HCT116 (cell line): Measurements from ENCODE around the gene WNT7B. TPM values are rescaled to one million over a fixed set of nuclear protein-coding genes. Genes with fewer than 3 reads are reported as not detected.

Experiments used
- ATAC-seq: fragments of 200-7000 bp; cut with Tn5 transposase; 2 replicates; pipeline ENCODE4 v1.9.1; 2020; ENCODE audit warnings: mild to moderate bottlenecking, moderate library complexity
- BruUV-seq: library from RNA; stranded (reverse); fragments of 400-500 nt; replicated peaks from 2 replicates; lab custom pipeline; 2021; lab: Mats Ljungman, UMichigan
- CTCF ChIA-PET: fragments of 300-600 bp; sonication (Branson Sonifier 250); formaldehyde crosslinking; loops from one replicate; lab custom pipeline; 2021; ENCODE audit warnings: antibody characterized with exemption; lab: Charles Lee
- POLR2A ChIA-PET: fragments of 300-600, 350-600 bp; sonication (Branson Sonifier 250); formaldehyde crosslinking; loops from one replicate; lab custom pipeline; 2021; ENCODE audit warnings: antibody characterized with exemption; lab: Charles Lee
- RAD21 ChIA-PET, 2 experiments: fragments of 300-600 bp; sonication (Branson Sonifier 250); formaldehyde crosslinking; loops; one replicate each; lab custom pipeline; 2023; ENCODE audit warnings: low total read pairs in 2 of 2; ENCODE audit not compliant: uncharacterized antibody in 2 of 2, unreplicated experiment in 2 of 2, low non-redundant PET in 1 of 2; lab: Charles Lee
- DNase-seq: peaks from one replicate; pipeline ENCODE4 v3.0.0-alpha.2; 2010; ENCODE audit warnings: low read depth, low spot score
- H2AFZ ChIP-seq: fragments of 200-600 bp; shearing (Covaris generic), sonication (generic); 2 replicates; pipeline ENCODE4 v1.6.1; 2017; ENCODE audit warnings: low read depth, mixed run types, mixed read lengths, antibody characterized with exemption, low read length; ENCODE audit not compliant: poor library complexity, severe bottlenecking
- H3K27ac ChIP-seq: 2 replicates; pipeline ENCODE4 v1.5.1; 2012; ENCODE audit warnings: low read depth, low read length
- H3K27me3 ChIP-seq: fragments of 200-600 bp; sonication (generic); 2 replicates; pipeline ENCODE4 v1.6.1; 2016; ENCODE audit warnings: mixed run types, low read length, mixed read lengths; ENCODE audit not compliant: insufficient read depth
- H3K36me3 ChIP-seq, 2 experiments: fragments of 200-500 bp in 1 of 2; fragments of 200-600 bp in 1 of 2; sonication (Bioruptor generic) in 1 of 2; sonication (generic) in 1 of 2; 2 replicates each; pipeline versions ENCODE4 v1.5.1 to v1.6.1; 2014 to 2016; ENCODE audit warnings: low read length in 2 of 2, inconsistent platforms in 1 of 2, mixed read lengths in 1 of 2, mixed run types in 1 of 2; ENCODE audit not compliant: insufficient read depth in 2 of 2, control insufficient read depth in 1 of 2
- H3K4me1 ChIP-seq, 2 experiments: fragments of 200-600 bp in 1 of 2; sonication (generic) in 1 of 2; 2 replicates each; pipeline versions ENCODE4 v1.5.1 to v1.6.1; 2012 to 2017; ENCODE audit warnings: low read length in 2 of 2, inconsistent platforms in 1 of 2, mild to moderate bottlenecking in 1 of 2, mixed read lengths in 1 of 2, mixed run types in 1 of 2, moderate library complexity in 1 of 2; ENCODE audit not compliant: insufficient read depth in 2 of 2, control insufficient read depth in 1 of 2
- H3K4me2 ChIP-seq: fragments of 200-600 bp; sonication (generic); 2 replicates; pipeline ENCODE4 v1.6.1; 2017; ENCODE audit warnings: mixed run types, low read length, mixed read lengths
- H3K4me3 ChIP-seq, 2 experiments: fragments of 200-600 bp in 1 of 2; sonication (generic) in 1 of 2; replicated peaks in 1 of 2; 2 replicates each; pipeline ENCODE4 v1.5.1; 2011 to 2016; ENCODE audit warnings: low read length in 2 of 2, control low read depth in 1 of 2, low read depth in 1 of 2, mild to moderate bottlenecking in 1 of 2, mixed read lengths in 1 of 2, mixed run types in 1 of 2
- H3K79me2 ChIP-seq: fragments of 200-600 bp; sonication (generic); 2 replicates; pipeline ENCODE4 v1.6.1; 2017; ENCODE audit warnings: mild to moderate bottlenecking, mixed run types, low read length, moderate library complexity, mixed read lengths; ENCODE audit not compliant: insufficient read depth
- H3K9ac ChIP-seq: fragments of 200-600 bp; sonication (generic); 2 replicates; pipeline ENCODE4 v1.6.1; 2016; ENCODE audit warnings: low read length, mixed read lengths
- H3K9me2 ChIP-seq: fragments of 200-600 bp; sonication (generic), shearing (Covaris generic); 2 replicates; pipeline ENCODE4 v1.6.1; 2017; ENCODE audit warnings: mixed run types, mild to moderate bottlenecking, moderate library complexity; ENCODE audit not compliant: insufficient read depth
- H3K9me3 ChIP-seq, 2 experiments: fragments of 200-500 bp in 1 of 2; fragments of 200-600 bp in 1 of 2; sonication (Bioruptor generic) in 1 of 2; sonication (generic) in 1 of 2; 2 replicates each; pipeline ENCODE4 v1.6.1; 2014 to 2017; ENCODE audit warnings: low read length in 2 of 2, mixed read lengths in 2 of 2, inconsistent platforms in 1 of 2, low read depth in 1 of 2, mild to moderate bottlenecking in 1 of 2, mixed run types in 1 of 2, moderate library complexity in 1 of 2; ENCODE audit not compliant: control insufficient read depth in 1 of 2, insufficient read depth in 1 of 2
- H4K20me1 ChIP-seq: fragments of 200-600 bp; sonication (generic), shearing (Covaris generic); 2 replicates; pipeline ENCODE4 v1.6.1; 2017; ENCODE audit warnings: mixed run types, mild to moderate bottlenecking, moderate library complexity; ENCODE audit not compliant: insufficient read depth
- FOSL1 ChIP-seq: IDR thresholded peaks from 2 replicates; pipeline ENCODE4 v1.6.1; 2012; ENCODE audit warnings: low read depth
- JUND ChIP-seq: IDR thresholded peaks from 2 replicates; pipeline ENCODE4 v1.6.1; 2012
- POLR2AphosphoS5 ChIP-seq: IDR thresholded peaks from 2 replicates; pipeline ENCODE4 v1.6.1; 2011; ENCODE audit warnings: mild to moderate bottlenecking, low read depth, low read length, moderate library complexity
- RAD21 ChIP-seq: IDR thresholded peaks from 2 replicates; pipeline ENCODE4 v1.6.1; 2012; ENCODE audit warnings: low read depth, mild to moderate bottlenecking
- SP1 ChIP-seq: IDR thresholded peaks from 2 replicates; pipeline ENCODE4 v1.6.1; 2012; ENCODE audit warnings: low read depth
- SRF ChIP-seq: IDR thresholded peaks from 2 replicates; pipeline ENCODE4 v1.6.1; 2012; ENCODE audit warnings: low read depth
- ZFX ChIP-seq: fragments of 450-650 bp; IDR thresholded peaks from 2 replicates; pipeline ENCODE4 v1.6.1; 2017
- ZNF274 ChIP-seq: fragments of 200-500 bp; sonication (Bioruptor generic); IDR thresholded peaks from 2 replicates; pipeline ENCODE4 v1.6.1; 2014; ENCODE audit warnings: mild to moderate bottlenecking, low read depth, low read length, inconsistent platforms
- intact Hi-C: fragments of 100-400 bp; cut with micrococcal nuclease; formaldehyde crosslinking; loops from 2 replicates; pipeline ENCODE4 v1.10.0; 2022
- total RNA-seq: library from RNA; stranded (reverse); gene quantifications from one replicate; pipeline ENCODE4 v1.2.1, GENCODE V29; 2021; ENCODE audit not compliant: unreplicated experiment
- TF ChIP-seq, protein P1 (sequence below): IDR thresholded peaks from 2 replicates; pipeline ENCODE4 v1.6.1; 2012; ENCODE audit warnings: low read depth

The WNT7B gene
- total RNA-seq, 1 experiment from 2014 or later = 10.5 TPM

DNA sequence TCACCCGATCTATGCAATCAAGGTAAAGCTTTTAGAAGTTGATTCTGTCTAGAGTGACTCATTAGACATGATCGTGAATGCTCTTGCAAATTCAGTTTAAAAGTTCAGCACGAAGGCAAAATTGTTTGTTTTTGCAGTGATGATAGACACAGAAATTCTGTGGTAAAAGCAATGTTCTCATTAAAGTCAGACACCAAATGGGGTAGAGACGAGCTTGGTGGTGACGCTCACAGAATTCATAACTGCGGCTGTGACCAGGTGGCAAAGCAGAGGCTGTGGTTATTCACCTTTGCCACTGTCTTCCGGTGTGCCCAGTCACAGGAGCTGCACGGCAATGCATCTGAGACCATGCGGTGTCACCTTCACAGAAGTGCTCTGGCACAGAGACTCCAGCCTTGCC is 83.4 kb downstream of the WNT7B start (continued):
- TF ChIP-seq, protein P1, sequence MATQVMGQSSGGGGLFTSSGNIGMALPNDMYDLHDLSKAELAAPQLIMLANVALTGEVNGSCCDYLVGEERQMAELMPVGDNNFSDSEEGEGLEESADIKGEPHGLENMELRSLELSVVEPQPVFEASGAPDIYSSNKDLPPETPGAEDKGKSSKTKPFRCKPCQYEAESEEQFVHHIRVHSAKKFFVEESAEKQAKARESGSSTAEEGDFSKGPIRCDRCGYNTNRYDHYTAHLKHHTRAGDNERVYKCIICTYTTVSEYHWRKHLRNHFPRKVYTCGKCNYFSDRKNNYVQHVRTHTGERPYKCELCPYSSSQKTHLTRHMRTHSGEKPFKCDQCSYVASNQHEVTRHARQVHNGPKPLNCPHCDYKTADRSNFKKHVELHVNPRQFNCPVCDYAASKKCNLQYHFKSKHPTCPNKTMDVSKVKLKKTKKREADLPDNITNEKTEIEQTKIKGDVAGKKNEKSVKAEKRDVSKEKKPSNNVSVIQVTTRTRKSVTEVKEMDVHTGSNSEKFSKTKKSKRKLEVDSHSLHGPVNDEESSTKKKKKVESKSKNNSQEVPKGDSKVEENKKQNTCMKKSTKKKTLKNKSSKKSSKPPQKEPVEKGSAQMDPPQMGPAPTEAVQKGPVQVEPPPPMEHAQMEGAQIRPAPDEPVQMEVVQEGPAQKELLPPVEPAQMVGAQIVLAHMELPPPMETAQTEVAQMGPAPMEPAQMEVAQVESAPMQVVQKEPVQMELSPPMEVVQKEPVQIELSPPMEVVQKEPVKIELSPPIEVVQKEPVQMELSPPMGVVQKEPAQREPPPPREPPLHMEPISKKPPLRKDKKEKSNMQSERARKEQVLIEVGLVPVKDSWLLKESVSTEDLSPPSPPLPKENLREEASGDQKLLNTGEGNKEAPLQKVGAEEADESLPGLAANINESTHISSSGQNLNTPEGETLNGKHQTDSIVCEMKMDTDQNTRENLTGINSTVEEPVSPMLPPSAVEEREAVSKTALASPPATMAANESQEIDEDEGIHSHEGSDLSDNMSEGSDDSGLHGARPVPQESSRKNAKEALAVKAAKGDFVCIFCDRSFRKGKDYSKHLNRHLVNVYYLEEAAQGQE = no peak
- TF ChIP-seq SP1 = no peak
- no peak for TF ChIP-seq SRF
- no peak for TF ChIP-seq RAD21

DNA sequence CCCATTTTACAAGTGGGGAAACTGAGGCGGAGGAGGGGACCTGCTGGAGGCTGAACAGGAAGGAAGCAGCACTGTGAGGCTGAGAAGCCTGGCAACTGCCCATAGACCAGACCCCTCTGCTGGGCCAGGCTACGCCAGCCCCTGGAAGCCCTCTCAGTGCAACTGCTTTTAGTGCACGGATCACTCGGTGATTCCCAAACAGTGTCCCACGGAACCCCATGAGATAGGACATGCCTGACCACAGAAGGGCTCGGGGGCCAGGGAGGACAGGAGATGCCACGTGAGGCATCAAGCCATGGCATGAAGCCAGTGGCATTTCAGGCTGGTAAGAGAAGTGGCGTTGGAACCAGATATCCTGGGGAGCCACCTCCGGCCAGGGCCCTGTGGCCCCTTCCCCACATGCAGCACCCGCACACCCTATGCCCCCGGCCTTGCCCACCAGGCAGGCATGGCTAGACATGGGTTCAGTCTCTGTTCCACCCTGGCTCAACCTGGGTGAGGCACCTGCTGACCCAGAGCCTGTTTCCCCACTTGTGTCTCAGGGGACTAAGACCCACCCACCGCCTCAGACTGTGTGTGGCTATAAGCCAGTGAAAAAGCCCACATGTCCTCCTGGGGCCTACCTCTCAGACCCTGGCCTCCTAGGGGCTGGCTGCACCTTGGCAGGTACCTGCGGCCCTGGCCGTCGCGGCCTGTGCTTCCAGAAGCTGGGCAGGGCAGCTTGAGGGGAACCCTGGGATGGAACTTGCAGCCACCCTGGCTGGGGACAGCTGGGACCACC is 84.1 kb downstream of the WNT7B start:
- ChIA-PET RAD21 (interaction anchor here in 1 of 2 experiments (0.6 kb wide), 1 partner anchor 322 kb away, joined by 4 read pairs; no protein-coding TSS in a partner anchor), CTCF (no interaction called here), POLR2A (no interaction called here)
- DNase-seq = no peak
- Histone ChIP-seq H3K9ac (no peak overlapping the region), H3K4me3 (no peak overlapping the region), H3K9me3 (no peaks in the 10 kb centered on the region), H2AFZ (no peak overlapping the region), H3K36me3 (no peaks in the 10 kb centered on the region), H4K20me1 (no peaks in the 10 kb centered on the region), H3K27ac (no peak overlapping the region), H3K27me3 (no peaks in the 10 kb centered on the region), H3K4me2 (no peak overlapping the region), H3K4me1 (peaks cover 8 to 10% of the 10 kb centered on the region in 2 experiments; a peak in 3 of 4 replicates), H3K79me2 (no peaks in the 10 kb centered on the region), H3K9me2 (no peaks in the 10 kb centered on the region)
- intact Hi-C loops = no loop called here
- TF ChIP-seq POLR2AphosphoS5 (no peak), SP1 (no peak), FOSL1 (no peak), JUND (no peak), SRF (no peak), ZFX (no peak), RAD21 (no peak), ZNF274 (no peak)
- TF ChIP-seq, protein P1 = no peak
- no TSS peak for BruUV-seq
- no peak for ATAC-seq
